HG03045 (cell line): ENCODE measurements around the gene CAB39.

Experiments
- ATAC-seq: cut with Tn5 transposase; IDR thresholded peaks from one replicate; pipeline ENCODE4 v1.9.1; 2021; ENCODE audit warnings: mild to moderate bottlenecking, moderate library complexity; ENCODE audit not compliant: unreplicated experiment

Gene CAB39

GRCh38 chr2:230779607-230780006, 67.0 kb downstream of the CAB39 start:
- ATAC-seq: no peak

- no peak for ATAC-seq
Observed at GRCh38 chr2:230781130-230781797, 68.6 kb downstream of the CAB39 start.

- no peak for ATAC-seq
Observed at GRCh38 chr2:230783101-230783500, 70.5 kb downstream of the CAB39 start.

- no peak for ATAC-seq
Observed at GRCh38 chr2:230784795-230785194, 72.2 kb downstream of the CAB39 start.

- ATAC-seq: no peak
Observed at GRCh38 chr2:230785346-230785745, 72.7 kb downstream of the CAB39 start.

GRCh38 chr2:230787101-230787500, 74.5 kb downstream of the CAB39 start:
- no peak for ATAC-seq

- ATAC-seq: no peak
Observed at GRCh38 chr2:230788554-230789175, 76.0 kb downstream of the CAB39 start.

GRCh38 chr2:230790981-230791380, 78.3 kb downstream of the CAB39 start:
- no peak for ATAC-seq

- no peak for ATAC-seq
Observed at GRCh38 chr2:230793572-230794359, 81.1 kb downstream of the CAB39 start.

- no peak for ATAC-seq
Observed at GRCh38 chr2:230794497-230794896, 81.9 kb downstream of the CAB39 start.

- ATAC-seq: no peak
Observed at GRCh38 chr2:230795856-230796255, 83.2 kb downstream of the CAB39 start.

- ATAC-seq: no peak
Observed at GRCh38 chr2:230796280-230796862, 83.7 kb downstream of the CAB39 start.

- no peak for ATAC-seq
Observed at GRCh38 chr2:230797515-230798495, 85.2 kb downstream of the CAB39 start.

GRCh38 chr2:230798769-230799399, 86.2 kb downstream of the CAB39 start:
- no peak for ATAC-seq

GRCh38 chr2:230805353-230806017, 92.8 kb downstream of the CAB39 start:
- ATAC-seq: no peak

GRCh38 chr2:230807729-230808128, 95.1 kb downstream of the CAB39 start:
- no peak for ATAC-seq

GRCh38 chr2:230809015-230809414, 96.4 kb downstream of the CAB39 start:
- no peak for ATAC-seq

- no peak for ATAC-seq
Observed at GRCh38 chr2:230809677-230810251, 97.1 kb downstream of the CAB39 start.

- no peak for ATAC-seq
Observed at GRCh38 chr2:230811508-230811907, 98.9 kb downstream of the CAB39 start.
